SK-N-SH treated with all-trans-retinoic acid at 6 μM for 48 hours (cell line): ENCODE measurements around the gene MARCHF10.

Experiments
- ATAC-seq: fragments of 200-7000 bp; cut with Tn5 transposase; 3 replicates; pipeline ENCODE4 v1.9.1; 2020; ENCODE audit warnings: mild to moderate bottlenecking, moderate library complexity
- ARNTL ChIP-seq: fragments of 450-650 bp; formaldehyde crosslinking; IDR thresholded peaks from 2 replicates; pipeline ENCODE4 v1.5.0; 2020; ENCODE audit warnings: low read depth, mild to moderate bottlenecking, moderate library complexity, borderline replicate concordance
- BACH2 ChIP-seq: fragments of 250-450 bp; sonication (Bioruptor Pico); IDR thresholded peaks from 2 replicates; pipeline ENCODE4 v1.9.0; 2021; ENCODE audit warnings: mild to moderate bottlenecking, borderline replicate concordance
- CSDC2 ChIP-seq: fragments of 250-450 bp; sonication (Bioruptor Pico); IDR thresholded peaks from 2 replicates; pipeline ENCODE4 v1.5.0; 2020; ENCODE audit warnings: mild to moderate bottlenecking, moderate library complexity
- ESRRG ChIP-seq: fragments of 250-450 bp; sonication (Bioruptor Pico); IDR thresholded peaks from 2 replicates; pipeline ENCODE4 v1.6.1; 2021; ENCODE audit warnings: mild to moderate bottlenecking
- GLIS3 ChIP-seq: fragments of 250-450 bp; sonication (Bioruptor Pico); IDR thresholded peaks from 2 replicates; pipeline ENCODE4 v1.5.0; 2020; ENCODE audit warnings: mild to moderate bottlenecking, moderate library complexity
- ISL1 ChIP-seq: fragments of 250-450 bp; sonication (Bioruptor Pico); IDR thresholded peaks from 2 replicates; pipeline ENCODE4 v2.1.2; 2022; ENCODE audit warnings: mild to moderate bottlenecking, moderate library complexity
- PPARA ChIP-seq: fragments of 250-450 bp; sonication (Bioruptor Pico); IDR thresholded peaks from 2 replicates; pipeline ENCODE4 v1.5.0; 2020; ENCODE audit warnings: mild to moderate bottlenecking, borderline replicate concordance
- SNAI2 ChIP-seq: fragments of 250-450 bp; sonication (Bioruptor Pico); IDR thresholded peaks from 2 replicates; pipeline ENCODE4 v1.5.0; 2020; ENCODE audit warnings: mild to moderate bottlenecking, moderate library complexity
- TCF4 ChIP-seq: fragments of 250-450 bp; sonication (Bioruptor Pico); IDR thresholded peaks from 2 replicates; pipeline ENCODE4 v1.8.0; 2021; ENCODE audit warnings: mild to moderate bottlenecking, moderate library complexity, borderline replicate concordance
- TOX ChIP-seq: fragments of 250-450 bp; sonication (Bioruptor Pico); IDR thresholded peaks from 2 replicates; pipeline ENCODE4 v1.8.0; 2021; ENCODE audit warnings: mild to moderate bottlenecking, moderate library complexity, borderline replicate concordance
- ZC3H10 ChIP-seq: fragments of 250-450 bp; sonication (Bioruptor Pico); IDR thresholded peaks from 2 replicates; pipeline ENCODE4 v1.5.1; 2021; ENCODE audit warnings: mild to moderate bottlenecking, moderate library complexity
- ZFP3 ChIP-seq: fragments of 250-450 bp; sonication (Bioruptor Pico); IDR thresholded peaks from 2 replicates; pipeline ENCODE4 v1.5.0; 2020; ENCODE audit warnings: mild to moderate bottlenecking, moderate library complexity
- ZFP30 ChIP-seq: fragments of 450-650 bp; formaldehyde crosslinking; IDR thresholded peaks from 2 replicates; pipeline ENCODE4 v1.5.0; 2022; ENCODE audit warnings: mild to moderate bottlenecking, moderate library complexity
- ZNF565 ChIP-seq: fragments of 450-650 bp; formaldehyde crosslinking; conservative IDR thresholded peaks from 2 replicates; pipeline ENCODE4 v1.5.0; 2020; ENCODE audit warnings: low read depth, mild to moderate bottlenecking, moderate library complexity
- ZNF8 ChIP-seq: fragments of 450-650 bp; formaldehyde crosslinking; IDR thresholded peaks from 2 replicates; pipeline ENCODE4 v1.5.0; 2020; ENCODE audit warnings: mild to moderate bottlenecking, moderate library complexity
- TF ChIP-seq, protein P1 (sequence below): fragments of 250-450 bp; sonication (Bioruptor Pico); IDR thresholded peaks from 2 replicates; pipeline ENCODE4 v1.5.0; 2020; ENCODE audit warnings: mild to moderate bottlenecking, moderate library complexity
- TF ChIP-seq, protein P2 (sequence below): fragments of 250-450 bp; sonication (Bioruptor Pico); IDR thresholded peaks from 2 replicates; pipeline ENCODE4 v1.8.0; 2021; ENCODE audit warnings: low read depth, mild to moderate bottlenecking, moderate library complexity, borderline replicate concordance
- TF ChIP-seq, protein P3 (sequence below): fragments of 250-450 bp; sonication (Bioruptor Pico); IDR thresholded peaks from 2 replicates; pipeline ENCODE4 v1.5.1; 2020; ENCODE audit warnings: low read depth, mild to moderate bottlenecking, moderate library complexity
- TF ChIP-seq, protein P4 (sequence below): fragments of 250-450 bp; sonication (Bioruptor Pico); IDR thresholded peaks from 2 replicates; pipeline ENCODE4 v1.8.0; 2020; ENCODE audit warnings: mild to moderate bottlenecking, moderate library complexity, borderline replicate concordance

The MARCHF10 gene

DNA sequence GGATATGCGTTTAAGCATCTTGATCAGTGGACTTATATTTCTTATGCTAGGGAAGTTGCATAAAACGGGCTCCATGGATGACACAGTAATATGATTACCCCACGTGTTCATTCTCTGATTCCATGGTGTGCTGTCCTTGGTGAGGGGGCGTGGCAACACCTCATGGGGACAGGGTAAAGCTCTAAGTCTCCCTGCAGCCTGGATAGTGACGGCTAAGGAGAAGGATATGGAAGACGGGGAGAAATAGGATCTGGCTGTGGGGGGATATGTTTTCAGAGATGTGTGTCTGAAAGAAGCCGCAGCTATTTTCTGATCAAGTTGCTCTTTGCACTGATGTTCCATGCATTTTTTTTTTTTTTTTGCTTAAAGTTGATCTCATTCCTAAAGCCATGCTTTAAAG is 84.3 kb downstream of the MARCHF10 start:
- TF ChIP-seq PPARA (CRISPR knock-in tag): no peak
- no peak for TF ChIP-seq ISL1 (CRISPR knock-in tag)
- TF ChIP-seq, protein P1, sequence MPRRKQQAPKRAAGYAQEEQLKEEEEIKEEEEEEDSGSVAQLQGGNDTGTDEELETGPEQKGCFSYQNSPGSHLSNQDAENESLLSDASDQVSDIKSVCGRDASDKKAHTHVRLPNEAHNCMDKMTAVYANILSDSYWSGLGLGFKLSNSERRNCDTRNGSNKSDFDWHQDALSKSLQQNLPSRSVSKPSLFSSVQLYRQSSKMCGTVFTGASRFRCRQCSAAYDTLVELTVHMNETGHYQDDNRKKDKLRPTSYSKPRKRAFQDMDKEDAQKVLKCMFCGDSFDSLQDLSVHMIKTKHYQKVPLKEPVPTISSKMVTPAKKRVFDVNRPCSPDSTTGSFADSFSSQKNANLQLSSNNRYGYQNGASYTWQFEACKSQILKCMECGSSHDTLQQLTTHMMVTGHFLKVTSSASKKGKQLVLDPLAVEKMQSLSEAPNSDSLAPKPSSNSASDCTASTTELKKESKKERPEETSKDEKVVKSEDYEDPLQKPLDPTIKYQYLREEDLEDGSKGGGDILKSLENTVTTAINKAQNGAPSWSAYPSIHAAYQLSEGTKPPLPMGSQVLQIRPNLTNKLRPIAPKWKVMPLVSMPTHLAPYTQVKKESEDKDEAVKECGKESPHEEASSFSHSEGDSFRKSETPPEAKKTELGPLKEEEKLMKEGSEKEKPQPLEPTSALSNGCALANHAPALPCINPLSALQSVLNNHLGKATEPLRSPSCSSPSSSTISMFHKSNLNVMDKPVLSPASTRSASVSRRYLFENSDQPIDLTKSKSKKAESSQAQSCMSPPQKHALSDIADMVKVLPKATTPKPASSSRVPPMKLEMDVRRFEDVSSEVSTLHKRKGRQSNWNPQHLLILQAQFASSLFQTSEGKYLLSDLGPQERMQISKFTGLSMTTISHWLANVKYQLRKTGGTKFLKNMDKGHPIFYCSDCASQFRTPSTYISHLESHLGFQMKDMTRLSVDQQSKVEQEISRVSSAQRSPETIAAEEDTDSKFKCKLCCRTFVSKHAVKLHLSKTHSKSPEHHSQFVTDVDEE (CRISPR knock-in tag): no peak
- TF ChIP-seq, protein P2, sequence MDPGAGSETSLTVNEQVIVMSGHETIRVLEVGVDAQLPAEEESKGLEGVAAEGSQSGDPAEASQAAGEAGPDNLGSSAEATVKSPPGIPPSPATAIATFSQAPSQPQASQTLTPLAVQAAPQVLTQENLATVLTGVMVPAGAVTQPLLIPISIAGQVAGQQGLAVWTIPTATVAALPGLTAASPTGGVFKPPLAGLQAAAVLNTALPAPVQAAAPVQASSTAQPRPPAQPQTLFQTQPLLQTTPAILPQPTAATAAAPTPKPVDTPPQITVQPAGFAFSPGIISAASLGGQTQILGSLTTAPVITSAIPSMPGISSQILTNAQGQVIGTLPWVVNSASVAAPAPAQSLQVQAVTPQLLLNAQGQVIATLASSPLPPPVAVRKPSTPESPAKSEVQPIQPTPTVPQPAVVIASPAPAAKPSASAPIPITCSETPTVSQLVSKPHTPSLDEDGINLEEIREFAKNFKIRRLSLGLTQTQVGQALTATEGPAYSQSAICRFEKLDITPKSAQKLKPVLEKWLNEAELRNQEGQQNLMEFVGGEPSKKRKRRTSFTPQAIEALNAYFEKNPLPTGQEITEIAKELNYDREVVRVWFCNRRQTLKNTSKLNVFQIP: no peak
- TF ChIP-seq BACH2 (CRISPR knock-in tag): no peak
- no peak for TF ChIP-seq ZFP3 (CRISPR knock-in tag)
- no peak for TF ChIP-seq ZC3H10
- no peak for TF ChIP-seq GLIS3 (CRISPR knock-in tag)
- no peak for TF ChIP-seq ARNTL
- TF ChIP-seq ZNF8 (CRISPR knock-in tag): no peak
- TF ChIP-seq, protein P3, sequence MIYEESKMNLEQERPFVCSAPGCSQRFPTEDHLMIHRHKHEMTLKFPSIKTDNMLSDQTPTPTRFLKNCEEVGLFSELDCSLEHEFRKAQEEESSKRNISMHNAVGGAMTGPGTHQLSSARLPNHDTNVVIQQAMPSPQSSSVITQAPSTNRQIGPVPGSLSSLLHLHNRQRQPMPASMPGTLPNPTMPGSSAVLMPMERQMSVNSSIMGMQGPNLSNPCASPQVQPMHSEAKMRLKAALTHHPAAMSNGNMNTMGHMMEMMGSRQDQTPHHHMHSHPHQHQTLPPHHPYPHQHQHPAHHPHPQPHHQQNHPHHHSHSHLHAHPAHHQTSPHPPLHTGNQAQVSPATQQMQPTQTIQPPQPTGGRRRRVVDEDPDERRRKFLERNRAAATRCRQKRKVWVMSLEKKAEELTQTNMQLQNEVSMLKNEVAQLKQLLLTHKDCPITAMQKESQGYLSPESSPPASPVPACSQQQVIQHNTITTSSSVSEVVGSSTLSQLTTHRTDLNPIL (CRISPR knock-in tag): no peak
- no peak for ATAC-seq

DNA sequence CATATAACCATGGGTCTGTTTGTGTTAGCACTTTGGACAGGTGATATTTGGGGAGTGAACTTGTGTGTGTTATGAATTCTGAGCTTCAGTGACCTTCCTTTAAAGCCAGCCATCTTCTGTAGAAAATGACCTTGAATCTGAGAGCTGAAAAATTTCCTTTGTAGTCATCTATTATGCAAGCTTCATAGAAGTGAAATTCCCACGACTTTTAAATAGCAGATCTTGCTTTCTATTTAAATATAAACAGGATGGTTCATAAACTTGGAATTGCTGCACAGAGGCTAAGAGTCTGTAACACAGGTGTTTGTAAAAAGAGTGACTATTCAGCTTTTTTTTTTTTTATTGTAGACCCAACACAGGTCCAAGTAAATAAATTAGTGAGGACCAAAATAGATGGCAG is 85.5 kb downstream of the MARCHF10 start:
- no peak for TF ChIP-seq GLIS3 (CRISPR knock-in tag)
- no peak for TF ChIP-seq CSDC2 (CRISPR knock-in tag)
- no peak for TF ChIP-seq TCF4 (CRISPR knock-in tag)
- TF ChIP-seq, protein P3 (CRISPR knock-in tag): no peak
- TF ChIP-seq, protein P1 (CRISPR knock-in tag): no peak
- no peak for TF ChIP-seq TOX
- TF ChIP-seq ZNF565 (CRISPR knock-in tag): no peak
- TF ChIP-seq, protein P4, sequence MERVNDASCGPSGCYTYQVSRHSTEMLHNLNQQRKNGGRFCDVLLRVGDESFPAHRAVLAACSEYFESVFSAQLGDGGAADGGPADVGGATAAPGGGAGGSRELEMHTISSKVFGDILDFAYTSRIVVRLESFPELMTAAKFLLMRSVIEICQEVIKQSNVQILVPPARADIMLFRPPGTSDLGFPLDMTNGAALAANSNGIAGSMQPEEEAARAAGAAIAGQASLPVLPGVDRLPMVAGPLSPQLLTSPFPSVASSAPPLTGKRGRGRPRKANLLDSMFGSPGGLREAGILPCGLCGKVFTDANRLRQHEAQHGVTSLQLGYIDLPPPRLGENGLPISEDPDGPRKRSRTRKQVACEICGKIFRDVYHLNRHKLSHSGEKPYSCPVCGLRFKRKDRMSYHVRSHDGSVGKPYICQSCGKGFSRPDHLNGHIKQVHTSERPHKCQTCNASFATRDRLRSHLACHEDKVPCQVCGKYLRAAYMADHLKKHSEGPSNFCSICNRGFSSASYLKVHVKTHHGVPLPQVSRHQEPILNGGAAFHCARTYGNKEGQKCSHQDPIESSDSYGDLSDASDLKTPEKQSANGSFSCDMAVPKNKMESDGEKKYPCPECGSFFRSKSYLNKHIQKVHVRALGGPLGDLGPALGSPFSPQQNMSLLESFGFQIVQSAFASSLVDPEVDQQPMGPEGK (CRISPR knock-in tag): no peak
- TF ChIP-seq ZNF8 (CRISPR knock-in tag): no peak
- TF ChIP-seq ISL1 (CRISPR knock-in tag): no peak
- no peak for TF ChIP-seq SNAI2
- TF ChIP-seq PPARA (CRISPR knock-in tag): no peak
- no peak for TF ChIP-seq ESRRG
- TF ChIP-seq ZFP30 (CRISPR knock-in tag): no peak
- ATAC-seq: no peak
